ENCODE measurements around the gene NRDE2. TPM values are rescaled to one million over a fixed set of nuclear protein-coding genes. Genes with fewer than 3 reads are reported as not detected.

NRDE2 gene
- polyA plus RNA-seq, 1 donor from 2014 or later, result 9.5 TPM

DNA sequence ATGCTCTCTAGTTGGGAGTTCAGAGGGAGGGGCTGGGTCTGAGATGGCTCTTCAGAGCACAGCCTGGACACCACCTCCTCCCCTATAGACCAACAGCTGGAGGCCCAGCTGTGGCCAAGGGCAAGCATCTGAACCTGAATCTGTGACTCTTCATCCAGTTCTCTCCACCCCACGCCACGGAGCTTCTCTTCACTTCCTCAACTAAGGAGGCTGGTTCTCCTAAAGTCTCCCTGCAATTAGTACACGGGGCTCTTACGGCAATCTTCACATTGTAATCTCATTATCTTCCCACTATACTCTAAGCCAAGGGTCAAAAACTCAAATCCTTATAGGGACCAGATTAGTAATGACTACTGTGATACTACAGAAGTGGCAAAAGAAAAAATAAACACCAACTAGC is 9.8 kb downstream of the NRDE2 start:
- Histone ChIP-seq H3K9me2 (ENCODE audit: insufficient read depth, low read length) (peaks cover 4% of the 10 kb centered on the region), H3K79me2 (replicated peaks; ENCODE audit: insufficient read depth, low read length) (peaks cover 3% of the 10 kb centered on the region), H3K4me2 (ENCODE audit: low read length) (no peak overlapping the region), H3K9ac (ENCODE audit: low read length) (no peak overlapping the region), H3K27me3 (ENCODE audit: insufficient read depth, low read depth, low read length) (no peaks in the 10 kb centered on the region), H2AFZ (ENCODE audit: low read depth, low read length) (no peak overlapping the region), H3F3A (ENCODE audit: insufficient read depth, low read length, poor library complexity, severe bottlenecking) (no peaks in the 10 kb centered on the region), H3K9me3 (ENCODE audit: low read length) (no peaks in the 10 kb centered on the region), H3K4me3 (ENCODE audit: low read length) (no peak overlapping the region), H3K36me3 (ENCODE audit: insufficient read depth, low read length) (no peaks in the 10 kb centered on the region), H3K27ac (ENCODE audit: low read length) (no peak overlapping the region), H4K20me1 (ENCODE audit: insufficient read depth) (no peaks in the 10 kb centered on the region)
- no peak for TF ChIP-seq POLR2AphosphoS5 (IDR thresholded peaks at IDR 0.05)
- TF ChIP-seq TAF1 (IDR thresholded peaks at IDR 0.05; ENCODE audit: low read depth), result no peak
- no peak for TF ChIP-seq MXI1 (conservative IDR thresholded peaks at IDR 0.05; ENCODE audit: poor library complexity, severe bottlenecking)
- no peak for TF ChIP-seq SMC3 (conservative IDR thresholded peaks at IDR 0.05; ENCODE audit: poor library complexity)
- no peak for TF ChIP-seq EP300 (conservative IDR thresholded peaks at IDR 0.05; ENCODE audit: poor library complexity, severe bottlenecking)
- TF ChIP-seq, protein P1, sequence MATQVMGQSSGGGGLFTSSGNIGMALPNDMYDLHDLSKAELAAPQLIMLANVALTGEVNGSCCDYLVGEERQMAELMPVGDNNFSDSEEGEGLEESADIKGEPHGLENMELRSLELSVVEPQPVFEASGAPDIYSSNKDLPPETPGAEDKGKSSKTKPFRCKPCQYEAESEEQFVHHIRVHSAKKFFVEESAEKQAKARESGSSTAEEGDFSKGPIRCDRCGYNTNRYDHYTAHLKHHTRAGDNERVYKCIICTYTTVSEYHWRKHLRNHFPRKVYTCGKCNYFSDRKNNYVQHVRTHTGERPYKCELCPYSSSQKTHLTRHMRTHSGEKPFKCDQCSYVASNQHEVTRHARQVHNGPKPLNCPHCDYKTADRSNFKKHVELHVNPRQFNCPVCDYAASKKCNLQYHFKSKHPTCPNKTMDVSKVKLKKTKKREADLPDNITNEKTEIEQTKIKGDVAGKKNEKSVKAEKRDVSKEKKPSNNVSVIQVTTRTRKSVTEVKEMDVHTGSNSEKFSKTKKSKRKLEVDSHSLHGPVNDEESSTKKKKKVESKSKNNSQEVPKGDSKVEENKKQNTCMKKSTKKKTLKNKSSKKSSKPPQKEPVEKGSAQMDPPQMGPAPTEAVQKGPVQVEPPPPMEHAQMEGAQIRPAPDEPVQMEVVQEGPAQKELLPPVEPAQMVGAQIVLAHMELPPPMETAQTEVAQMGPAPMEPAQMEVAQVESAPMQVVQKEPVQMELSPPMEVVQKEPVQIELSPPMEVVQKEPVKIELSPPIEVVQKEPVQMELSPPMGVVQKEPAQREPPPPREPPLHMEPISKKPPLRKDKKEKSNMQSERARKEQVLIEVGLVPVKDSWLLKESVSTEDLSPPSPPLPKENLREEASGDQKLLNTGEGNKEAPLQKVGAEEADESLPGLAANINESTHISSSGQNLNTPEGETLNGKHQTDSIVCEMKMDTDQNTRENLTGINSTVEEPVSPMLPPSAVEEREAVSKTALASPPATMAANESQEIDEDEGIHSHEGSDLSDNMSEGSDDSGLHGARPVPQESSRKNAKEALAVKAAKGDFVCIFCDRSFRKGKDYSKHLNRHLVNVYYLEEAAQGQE (IDR thresholded peaks at IDR 0.05; ENCODE audit: borderline replicate concordance), result no peak
- TF ChIP-seq EZH2 (IDR thresholded peaks at IDR 0.05; ENCODE audit: borderline replicate concordance, insufficient read depth, low read length, poor library complexity, severe bottlenecking), result no peak
- TF ChIP-seq, protein P2, sequence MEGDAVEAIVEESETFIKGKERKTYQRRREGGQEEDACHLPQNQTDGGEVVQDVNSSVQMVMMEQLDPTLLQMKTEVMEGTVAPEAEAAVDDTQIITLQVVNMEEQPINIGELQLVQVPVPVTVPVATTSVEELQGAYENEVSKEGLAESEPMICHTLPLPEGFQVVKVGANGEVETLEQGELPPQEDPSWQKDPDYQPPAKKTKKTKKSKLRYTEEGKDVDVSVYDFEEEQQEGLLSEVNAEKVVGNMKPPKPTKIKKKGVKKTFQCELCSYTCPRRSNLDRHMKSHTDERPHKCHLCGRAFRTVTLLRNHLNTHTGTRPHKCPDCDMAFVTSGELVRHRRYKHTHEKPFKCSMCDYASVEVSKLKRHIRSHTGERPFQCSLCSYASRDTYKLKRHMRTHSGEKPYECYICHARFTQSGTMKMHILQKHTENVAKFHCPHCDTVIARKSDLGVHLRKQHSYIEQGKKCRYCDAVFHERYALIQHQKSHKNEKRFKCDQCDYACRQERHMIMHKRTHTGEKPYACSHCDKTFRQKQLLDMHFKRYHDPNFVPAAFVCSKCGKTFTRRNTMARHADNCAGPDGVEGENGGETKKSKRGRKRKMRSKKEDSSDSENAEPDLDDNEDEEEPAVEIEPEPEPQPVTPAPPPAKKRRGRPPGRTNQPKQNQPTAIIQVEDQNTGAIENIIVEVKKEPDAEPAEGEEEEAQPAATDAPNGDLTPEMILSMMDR (IDR thresholded peaks at IDR 0.05; ENCODE audit: poor library complexity, severe bottlenecking), result no peak
- no peak for TF ChIP-seq RAD21 (conservative IDR thresholded peaks at IDR 0.05)

GRCh38 chr14:90319634-90320541 is 11.9 kb downstream of the NRDE2 start:
- Histone ChIP-seq H3K9me2 (ENCODE audit: insufficient read depth, low read length) (peaks cover 4% of the 10 kb centered on the region), H3K27ac (ENCODE audit: low read length) (no peak overlapping the region), H3K4me3 (ENCODE audit: low read length) (no peak overlapping the region), H3K27me3 (ENCODE audit: insufficient read depth, low read depth, low read length) (no peaks in the 10 kb centered on the region), H3K4me2 (ENCODE audit: low read length) (no peak overlapping the region), H3K79me2 (replicated peaks; ENCODE audit: insufficient read depth, low read length) (peaks cover 3% of the 10 kb centered on the region), H3K36me3 (ENCODE audit: insufficient read depth, low read length) (no peaks in the 10 kb centered on the region), H3K9ac (ENCODE audit: low read length) (no peak overlapping the region), H3K9me3 (ENCODE audit: low read length) (no peaks in the 10 kb centered on the region), H3F3A (ENCODE audit: insufficient read depth, low read length, poor library complexity, severe bottlenecking) (no peaks in the 10 kb centered on the region), H2AFZ (ENCODE audit: low read depth, low read length) (no peak overlapping the region), H4K20me1 (ENCODE audit: insufficient read depth) (no peaks in the 10 kb centered on the region)
- TF ChIP-seq SMC3 (conservative IDR thresholded peaks at IDR 0.05; ENCODE audit: poor library complexity) (no peak), MXI1 (conservative IDR thresholded peaks at IDR 0.05; ENCODE audit: poor library complexity, severe bottlenecking) (no peak), EZH2 (IDR thresholded peaks at IDR 0.05; ENCODE audit: borderline replicate concordance, insufficient read depth, low read length, poor library complexity, severe bottlenecking) (no peak), POLR2AphosphoS5 (IDR thresholded peaks at IDR 0.05) (no peak), RAD21 (conservative IDR thresholded peaks at IDR 0.05) (no peak), TAF1 (IDR thresholded peaks at IDR 0.05; ENCODE audit: low read depth) (no peak), EP300 (conservative IDR thresholded peaks at IDR 0.05; ENCODE audit: poor library complexity, severe bottlenecking) (no peak)
- TF ChIP-seq, protein P2 (IDR thresholded peaks at IDR 0.05; ENCODE audit: poor library complexity, severe bottlenecking), result no peak
- TF ChIP-seq, protein P1 (IDR thresholded peaks at IDR 0.05; ENCODE audit: borderline replicate concordance), result no peak

Data from neural cell (in vitro differentiated cells).